ENCODE data around the gene LIMS3.
A peak's percentile ranks its signal among the peaks of the same experiment; 100 is the strongest.
"Not testable (repeated sequence)": the region's sequence is repeated elsewhere in the genome, so short reads cannot be mapped to it uniquely, and the experiment has no call there.

The LIMS3 gene

GRCh38 chr2:109914552-109914951 is 16.1 kb downstream of the LIMS3 start:
- not testable (repeated sequence) for DNase-seq

GRCh38 chr2:109915830-109916229 is 17.3 kb downstream of the LIMS3 start:
- H3K4me3 ChIP-seq (ENCODE audit: low read depth in 1 of 2, low read length in 2 of 2); DNase-seq; H3K9ac ChIP-seq (ENCODE audit: low read depth, low read length); H3K36me3 ChIP-seq (ENCODE audit: insufficient read depth, low read length); H4K20me1 ChIP-seq (ENCODE audit: insufficient read depth, low read length); H3K27ac ChIP-seq (ENCODE audit: low read length); H3K4me1 ChIP-seq (ENCODE audit: insufficient read depth, low read length); H3K4me2 ChIP-seq (ENCODE audit: insufficient read depth, low read length); ATAC-seq (ENCODE audit: insufficient read depth, low read depth); H2AFZ ChIP-seq (ENCODE audit: low read depth, low read length); H3K79me2 ChIP-seq (ENCODE audit: insufficient read depth, low read length); H3K9me3 ChIP-seq (ENCODE audit: insufficient read depth, low read length, severe bottlenecking); H3K27me3 ChIP-seq (ENCODE audit: insufficient read depth, low read length, poor library complexity): not testable (repeated sequence)

More at GRCh38 chr2:109914552-109914951, 16.1 kb downstream of the LIMS3 start:
- not testable (repeated sequence) for H3K4me3 ChIP-seq (ENCODE audit: low read depth in 1 of 2, low read length in 2 of 2); H4K20me1 ChIP-seq (ENCODE audit: insufficient read depth, low read length); H3K79me2 ChIP-seq (ENCODE audit: insufficient read depth, low read length); H3K27ac ChIP-seq (ENCODE audit: low read length); ATAC-seq (ENCODE audit: insufficient read depth, low read depth); H3K4me2 ChIP-seq (ENCODE audit: insufficient read depth, low read length); H3K36me3 ChIP-seq (ENCODE audit: insufficient read depth, low read length); H3K27me3 ChIP-seq (ENCODE audit: insufficient read depth, low read length, poor library complexity); H3K9me3 ChIP-seq (ENCODE audit: insufficient read depth, low read length, severe bottlenecking); H3K9ac ChIP-seq (ENCODE audit: low read depth, low read length); H3K4me1 ChIP-seq (ENCODE audit: insufficient read depth, low read length); H2AFZ ChIP-seq (ENCODE audit: low read depth, low read length)

GRCh38 chr2:109920162-109920561 is 21.7 kb downstream of the LIMS3 start:
- not testable (repeated sequence) for H4K20me1 ChIP-seq (ENCODE audit: insufficient read depth, low read length); H3K4me2 ChIP-seq (ENCODE audit: insufficient read depth, low read length); ATAC-seq (ENCODE audit: insufficient read depth, low read depth)

GRCh38 chr2:109921543-109922384 is 23.3 kb downstream of the LIMS3 start:
- H3K9me3 ChIP-seq (ENCODE audit: insufficient read depth, low read length, severe bottlenecking); H3K4me2 ChIP-seq (ENCODE audit: insufficient read depth, low read length); H3K79me2 ChIP-seq (ENCODE audit: insufficient read depth, low read length); H3K36me3 ChIP-seq (ENCODE audit: insufficient read depth, low read length); H3K4me3 ChIP-seq (ENCODE audit: low read depth in 1 of 2, low read length in 2 of 2); H3K9ac ChIP-seq (ENCODE audit: low read depth, low read length); H3K27me3 ChIP-seq (ENCODE audit: insufficient read depth, low read length, poor library complexity); DNase-seq; H3K27ac ChIP-seq (ENCODE audit: low read length); H3K4me1 ChIP-seq (ENCODE audit: insufficient read depth, low read length); H4K20me1 ChIP-seq (ENCODE audit: insufficient read depth, low read length); H2AFZ ChIP-seq (ENCODE audit: low read depth, low read length): not testable (repeated sequence)
- ATAC-seq (ENCODE audit: insufficient read depth, low read depth) = peak; percentile 98

More at GRCh38 chr2:109920162-109920561, 21.7 kb downstream of the LIMS3 start:
- H3K4me1 ChIP-seq (ENCODE audit: insufficient read depth, low read length); H3K27ac ChIP-seq (ENCODE audit: low read length); H3K9me3 ChIP-seq (ENCODE audit: insufficient read depth, low read length, severe bottlenecking); H3K4me3 ChIP-seq (ENCODE audit: low read depth in 1 of 2, low read length in 2 of 2); DNase-seq; H3K36me3 ChIP-seq (ENCODE audit: insufficient read depth, low read length); H3K27me3 ChIP-seq (ENCODE audit: insufficient read depth, low read length, poor library complexity); H3K79me2 ChIP-seq (ENCODE audit: insufficient read depth, low read length); H2AFZ ChIP-seq (ENCODE audit: low read depth, low read length); H3K9ac ChIP-seq (ENCODE audit: low read depth, low read length): not testable (repeated sequence)

- H3K9ac ChIP-seq (ENCODE audit: low read depth, low read length); H3K79me2 ChIP-seq (ENCODE audit: insufficient read depth, low read length); ATAC-seq (ENCODE audit: insufficient read depth, low read depth): not testable (repeated sequence)
These were observed 26.0 kb downstream of the LIMS3 start for GRCh38 chr2:109924481-109924880.

GRCh38 chr2:109927803-109928202 is 29.3 kb downstream of the LIMS3 start:
- not testable (repeated sequence) for H3K9me3 ChIP-seq (ENCODE audit: insufficient read depth, low read length, severe bottlenecking); H3K4me2 ChIP-seq (ENCODE audit: insufficient read depth, low read length); H4K20me1 ChIP-seq (ENCODE audit: insufficient read depth, low read length); H3K4me3 ChIP-seq (ENCODE audit: low read depth in 1 of 2, low read length in 2 of 2); H3K27ac ChIP-seq (ENCODE audit: low read length); H3K9ac ChIP-seq (ENCODE audit: low read depth, low read length); H3K79me2 ChIP-seq (ENCODE audit: insufficient read depth, low read length); ATAC-seq (ENCODE audit: insufficient read depth, low read depth); H3K4me1 ChIP-seq (ENCODE audit: insufficient read depth, low read length); H3K27me3 ChIP-seq (ENCODE audit: insufficient read depth, low read length, poor library complexity); H2AFZ ChIP-seq (ENCODE audit: low read depth, low read length); H3K36me3 ChIP-seq (ENCODE audit: insufficient read depth, low read length); DNase-seq

More at GRCh38 chr2:109924481-109924880, 26.0 kb downstream of the LIMS3 start:
- not testable (repeated sequence) for H2AFZ ChIP-seq (ENCODE audit: low read depth, low read length); H3K27ac ChIP-seq (ENCODE audit: low read length); H4K20me1 ChIP-seq (ENCODE audit: insufficient read depth, low read length); H3K4me2 ChIP-seq (ENCODE audit: insufficient read depth, low read length); H3K4me3 ChIP-seq (ENCODE audit: low read depth in 1 of 2, low read length in 2 of 2); DNase-seq; H3K4me1 ChIP-seq (ENCODE audit: insufficient read depth, low read length); H3K27me3 ChIP-seq (ENCODE audit: insufficient read depth, low read length, poor library complexity); H3K36me3 ChIP-seq (ENCODE audit: insufficient read depth, low read length); H3K9me3 ChIP-seq (ENCODE audit: insufficient read depth, low read length, severe bottlenecking)

GRCh38 chr2:109929222-109929621 is 30.7 kb downstream of the LIMS3 start:
- not testable (repeated sequence) for H2AFZ ChIP-seq (ENCODE audit: low read depth, low read length); H4K20me1 ChIP-seq (ENCODE audit: insufficient read depth, low read length); H3K27me3 ChIP-seq (ENCODE audit: insufficient read depth, low read length, poor library complexity); H3K4me3 ChIP-seq (ENCODE audit: low read depth in 1 of 2, low read length in 2 of 2); H3K4me1 ChIP-seq (ENCODE audit: insufficient read depth, low read length); H3K4me2 ChIP-seq (ENCODE audit: insufficient read depth, low read length); H3K79me2 ChIP-seq (ENCODE audit: insufficient read depth, low read length); DNase-seq; H3K27ac ChIP-seq (ENCODE audit: low read length); ATAC-seq (ENCODE audit: insufficient read depth, low read depth); H3K9me3 ChIP-seq (ENCODE audit: insufficient read depth, low read length, severe bottlenecking); H3K9ac ChIP-seq (ENCODE audit: low read depth, low read length); H3K36me3 ChIP-seq (ENCODE audit: insufficient read depth, low read length)

DNA sequence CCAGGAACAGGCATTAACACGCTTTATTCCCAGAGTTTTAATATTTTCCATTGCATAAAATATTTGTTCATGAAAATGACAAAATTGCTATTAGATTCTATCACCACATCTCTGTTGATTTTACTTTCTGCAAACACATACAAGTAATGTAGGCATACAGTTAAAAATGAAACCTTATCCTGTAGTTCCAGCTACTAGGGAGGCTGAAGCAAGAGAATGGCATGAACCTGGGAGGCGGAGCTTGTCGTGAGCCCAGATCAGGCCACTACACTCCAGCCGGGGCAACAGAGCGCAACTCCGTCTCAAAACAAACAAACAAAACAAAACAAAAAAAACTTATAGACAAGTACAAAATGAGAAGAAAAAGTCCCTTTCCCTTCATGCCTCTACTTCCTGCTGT is 38.0 kb downstream of the LIMS3 start:
- not testable (repeated sequence) for H3K9ac ChIP-seq (ENCODE audit: low read depth, low read length); H3K27me3 ChIP-seq (ENCODE audit: insufficient read depth, low read length, poor library complexity); H4K20me1 ChIP-seq (ENCODE audit: insufficient read depth, low read length); DNase-seq; H3K9me3 ChIP-seq (ENCODE audit: insufficient read depth, low read length, severe bottlenecking); H3K4me3 ChIP-seq (ENCODE audit: low read depth in 1 of 2, low read length in 2 of 2); H2AFZ ChIP-seq (ENCODE audit: low read depth, low read length); H3K4me1 ChIP-seq (ENCODE audit: insufficient read depth, low read length); H3K27ac ChIP-seq (ENCODE audit: low read length); ATAC-seq (ENCODE audit: insufficient read depth, low read depth); H3K79me2 ChIP-seq (ENCODE audit: insufficient read depth, low read length); H3K36me3 ChIP-seq (ENCODE audit: insufficient read depth, low read length); H3K4me2 ChIP-seq (ENCODE audit: insufficient read depth, low read length)

All from DND-41 (cell line).